HCT116 (cell line): ENCODE measurements around the gene GDF10. TPM values are rescaled to one million over a fixed set of nuclear protein-coding genes. Genes with fewer than 3 reads are reported as not detected.

Source experiments
- ATAC-seq: fragments of 200-7000 bp; cut with Tn5 transposase; 2 replicates; pipeline ENCODE4 v1.9.1; 2020; ENCODE audit warnings: mild to moderate bottlenecking, moderate library complexity
- BruUV-seq: library from RNA; stranded (reverse); fragments of 400-500 nt; replicated peaks from 2 replicates; lab custom pipeline; 2021; lab: Mats Ljungman, UMichigan
- CTCF ChIA-PET: fragments of 300-600 bp; sonication (Branson Sonifier 250); formaldehyde crosslinking; loops from one replicate; lab custom pipeline; 2021; ENCODE audit warnings: antibody characterized with exemption; lab: Charles Lee
- POLR2A ChIA-PET: fragments of 300-600, 350-600 bp; sonication (Branson Sonifier 250); formaldehyde crosslinking; loops from one replicate; lab custom pipeline; 2021; ENCODE audit warnings: antibody characterized with exemption; lab: Charles Lee
- RAD21 ChIA-PET, 2 experiments: fragments of 300-600 bp; sonication (Branson Sonifier 250); formaldehyde crosslinking; loops; one replicate each; lab custom pipeline; 2023; ENCODE audit warnings: low total read pairs in 2 of 2; ENCODE audit not compliant: uncharacterized antibody in 2 of 2, unreplicated experiment in 2 of 2, low non-redundant PET in 1 of 2; lab: Charles Lee
- DNase-seq: peaks from one replicate; pipeline ENCODE4 v3.0.0-alpha.2; 2010; ENCODE audit warnings: low read depth, low spot score
- H2AFZ ChIP-seq: fragments of 200-600 bp; shearing (Covaris generic), sonication (generic); 2 replicates; pipeline ENCODE4 v1.6.1; 2017; ENCODE audit warnings: low read depth, mixed run types, mixed read lengths, antibody characterized with exemption, low read length; ENCODE audit not compliant: poor library complexity, severe bottlenecking
- H3K27ac ChIP-seq: 2 replicates; pipeline ENCODE4 v1.5.1; 2012; ENCODE audit warnings: low read depth, low read length
- H3K27me3 ChIP-seq: fragments of 200-600 bp; sonication (generic); 2 replicates; pipeline ENCODE4 v1.6.1; 2016; ENCODE audit warnings: mixed run types, low read length, mixed read lengths; ENCODE audit not compliant: insufficient read depth
- H3K36me3 ChIP-seq, 2 experiments: fragments of 200-500 bp in 1 of 2; fragments of 200-600 bp in 1 of 2; sonication (Bioruptor generic) in 1 of 2; sonication (generic) in 1 of 2; 2 replicates each; pipeline versions ENCODE4 v1.5.1 to v1.6.1; 2014 to 2016; ENCODE audit warnings: low read length in 2 of 2, inconsistent platforms in 1 of 2, mixed read lengths in 1 of 2, mixed run types in 1 of 2; ENCODE audit not compliant: insufficient read depth in 2 of 2, control insufficient read depth in 1 of 2
- H3K4me1 ChIP-seq, 2 experiments: fragments of 200-600 bp in 1 of 2; sonication (generic) in 1 of 2; 2 replicates each; pipeline versions ENCODE4 v1.5.1 to v1.6.1; 2012 to 2017; ENCODE audit warnings: low read length in 2 of 2, inconsistent platforms in 1 of 2, mild to moderate bottlenecking in 1 of 2, mixed read lengths in 1 of 2, mixed run types in 1 of 2, moderate library complexity in 1 of 2; ENCODE audit not compliant: insufficient read depth in 2 of 2, control insufficient read depth in 1 of 2
- H3K4me2 ChIP-seq: fragments of 200-600 bp; sonication (generic); 2 replicates; pipeline ENCODE4 v1.6.1; 2017; ENCODE audit warnings: mixed run types, low read length, mixed read lengths
- H3K4me3 ChIP-seq, 2 experiments: fragments of 200-600 bp in 1 of 2; sonication (generic) in 1 of 2; replicated peaks in 1 of 2; 2 replicates each; pipeline ENCODE4 v1.5.1; 2011 to 2016; ENCODE audit warnings: low read length in 2 of 2, control low read depth in 1 of 2, low read depth in 1 of 2, mild to moderate bottlenecking in 1 of 2, mixed read lengths in 1 of 2, mixed run types in 1 of 2
- H3K79me2 ChIP-seq: fragments of 200-600 bp; sonication (generic); 2 replicates; pipeline ENCODE4 v1.6.1; 2017; ENCODE audit warnings: mild to moderate bottlenecking, mixed run types, low read length, moderate library complexity, mixed read lengths; ENCODE audit not compliant: insufficient read depth
- H3K9ac ChIP-seq: fragments of 200-600 bp; sonication (generic); 2 replicates; pipeline ENCODE4 v1.6.1; 2016; ENCODE audit warnings: low read length, mixed read lengths
- H3K9me2 ChIP-seq: fragments of 200-600 bp; sonication (generic), shearing (Covaris generic); 2 replicates; pipeline ENCODE4 v1.6.1; 2017; ENCODE audit warnings: mixed run types, mild to moderate bottlenecking, moderate library complexity; ENCODE audit not compliant: insufficient read depth
- H3K9me3 ChIP-seq, 2 experiments: fragments of 200-500 bp in 1 of 2; fragments of 200-600 bp in 1 of 2; sonication (Bioruptor generic) in 1 of 2; sonication (generic) in 1 of 2; 2 replicates each; pipeline ENCODE4 v1.6.1; 2014 to 2017; ENCODE audit warnings: low read length in 2 of 2, mixed read lengths in 2 of 2, inconsistent platforms in 1 of 2, low read depth in 1 of 2, mild to moderate bottlenecking in 1 of 2, mixed run types in 1 of 2, moderate library complexity in 1 of 2; ENCODE audit not compliant: control insufficient read depth in 1 of 2, insufficient read depth in 1 of 2
- H4K20me1 ChIP-seq: fragments of 200-600 bp; sonication (generic), shearing (Covaris generic); 2 replicates; pipeline ENCODE4 v1.6.1; 2017; ENCODE audit warnings: mixed run types, mild to moderate bottlenecking, moderate library complexity; ENCODE audit not compliant: insufficient read depth
- CEBPB ChIP-seq: IDR thresholded peaks from 2 replicates; pipeline ENCODE4 v1.6.1; 2012; ENCODE audit warnings: low read depth
- EGR1 ChIP-seq: IDR thresholded peaks from 2 replicates; pipeline ENCODE4 v1.6.1; 2012; ENCODE audit warnings: low read depth
- ELF1 ChIP-seq: IDR thresholded peaks from 2 replicates; pipeline ENCODE4 v1.6.1; 2012; ENCODE audit warnings: low read depth, borderline replicate concordance
- EZH2 ChIP-seq: fragments of 200-600 bp; sonication (generic); IDR thresholded peaks from 2 replicates; pipeline ENCODE4 v1.6.1; 2017; ENCODE audit warnings: antibody characterized with exemption, mixed run types
- FOSL1 ChIP-seq: IDR thresholded peaks from 2 replicates; pipeline ENCODE4 v1.6.1; 2012; ENCODE audit warnings: low read depth
- POLR2A ChIP-seq: IDR thresholded peaks from 2 replicates; pipeline ENCODE4 v1.7.0; 2011; ENCODE audit warnings: borderline replicate concordance; ENCODE audit not compliant: insufficient read depth, insufficient read length; ENCODE audit errors: extremely low read depth
- RAD21 ChIP-seq: IDR thresholded peaks from 2 replicates; pipeline ENCODE4 v1.6.1; 2012; ENCODE audit warnings: low read depth, mild to moderate bottlenecking
- REST ChIP-seq: IDR thresholded peaks from 2 replicates; pipeline ENCODE4 v1.6.1; 2012; ENCODE audit warnings: low read depth
- SIN3A ChIP-seq: IDR thresholded peaks from 2 replicates; pipeline ENCODE4 v1.6.1; 2012; ENCODE audit warnings: low read depth
- SP1 ChIP-seq: IDR thresholded peaks from 2 replicates; pipeline ENCODE4 v1.6.1; 2012; ENCODE audit warnings: low read depth
- SRF ChIP-seq: IDR thresholded peaks from 2 replicates; pipeline ENCODE4 v1.6.1; 2012; ENCODE audit warnings: low read depth
- intact Hi-C: fragments of 100-400 bp; cut with micrococcal nuclease; formaldehyde crosslinking; loops from 2 replicates; pipeline ENCODE4 v1.10.0; 2022
- total RNA-seq: library from RNA; stranded (reverse); gene quantifications from one replicate; pipeline ENCODE4 v1.2.1, GENCODE V29; 2021; ENCODE audit not compliant: unreplicated experiment
- TF ChIP-seq, protein P1 (sequence below), 3 experiments: fragments of 200-600 bp in 1 of 3; sonication (generic) in 1 of 3; IDR thresholded peaks in 2 of 3; conservative IDR thresholded peaks in 1 of 3; 2 replicates each; pipeline ENCODE4 v1.5.1; 2012 to 2017; ENCODE audit warnings: low read depth in 2 of 3, low read length in 2 of 3, antibody characterized with exemption in 1 of 3, borderline replicate concordance in 1 of 3, control low read depth in 1 of 3, mild to moderate bottlenecking in 1 of 3, mixed read lengths in 1 of 3, mixed run types in 1 of 3, moderate library complexity in 1 of 3; ENCODE audit not compliant: insufficient read depth in 1 of 3
- TF ChIP-seq, protein P2 (sequence below): IDR thresholded peaks from 2 replicates; pipeline ENCODE4 v1.6.1; 2012
- TF ChIP-seq, protein P3 (sequence below): IDR thresholded peaks from 2 replicates; pipeline ENCODE4 v1.6.1; 2011; ENCODE audit warnings: mild to moderate bottlenecking, low read length, moderate library complexity; ENCODE audit not compliant: insufficient replicate concordance; ENCODE audit errors: extremely low read depth
- TF ChIP-seq, protein P4 (sequence below): IDR thresholded peaks from 2 replicates; pipeline ENCODE4 v1.6.1; 2012

GDF10 gene
- total RNA-seq, 1 experiment from 2014 or later, result not detected

GRCh38 chr10:47320812-47321211 lies 20.8 kb downstream of the GDF10 start:
- CTCF ChIA-PET, result interaction anchor here (0.9 kb wide), 1 partner anchor 20 kb away, joined by 3 read pairs; no protein-coding TSS in a partner anchor
- Histone ChIP-seq H3K9me3 (no peaks in the 10 kb centered on the region), H3K4me1 (0 out of 4 replicates have a peak, but pooled peaks cover 0 to 5% of the 10 kb centered on the region in 2 experiments), H3K79me2 (no peaks in the 10 kb centered on the region), H3K9me2 (no peaks in the 10 kb centered on the region), H2AFZ (no peak overlapping the region), H3K27me3 (no peaks in the 10 kb centered on the region), H3K36me3 (no peaks in the 10 kb centered on the region), H3K27ac (no peak overlapping the region), H3K4me3 (no peak overlapping the region)
- BruUV-seq, result no TSS peak
- ATAC-seq, result no peak
- intact Hi-C loops, result no loop called here
- RAD21 ChIA-PET, result no interaction called here
- POLR2A ChIA-PET, result no interaction called here
- no peak for DNase-seq
- TF ChIP-seq SIN3A, result no peak
- TF ChIP-seq RAD21, result no peak
- no peak for TF ChIP-seq SP1
- TF ChIP-seq EZH2, result no peak
- TF ChIP-seq, protein P1, sequence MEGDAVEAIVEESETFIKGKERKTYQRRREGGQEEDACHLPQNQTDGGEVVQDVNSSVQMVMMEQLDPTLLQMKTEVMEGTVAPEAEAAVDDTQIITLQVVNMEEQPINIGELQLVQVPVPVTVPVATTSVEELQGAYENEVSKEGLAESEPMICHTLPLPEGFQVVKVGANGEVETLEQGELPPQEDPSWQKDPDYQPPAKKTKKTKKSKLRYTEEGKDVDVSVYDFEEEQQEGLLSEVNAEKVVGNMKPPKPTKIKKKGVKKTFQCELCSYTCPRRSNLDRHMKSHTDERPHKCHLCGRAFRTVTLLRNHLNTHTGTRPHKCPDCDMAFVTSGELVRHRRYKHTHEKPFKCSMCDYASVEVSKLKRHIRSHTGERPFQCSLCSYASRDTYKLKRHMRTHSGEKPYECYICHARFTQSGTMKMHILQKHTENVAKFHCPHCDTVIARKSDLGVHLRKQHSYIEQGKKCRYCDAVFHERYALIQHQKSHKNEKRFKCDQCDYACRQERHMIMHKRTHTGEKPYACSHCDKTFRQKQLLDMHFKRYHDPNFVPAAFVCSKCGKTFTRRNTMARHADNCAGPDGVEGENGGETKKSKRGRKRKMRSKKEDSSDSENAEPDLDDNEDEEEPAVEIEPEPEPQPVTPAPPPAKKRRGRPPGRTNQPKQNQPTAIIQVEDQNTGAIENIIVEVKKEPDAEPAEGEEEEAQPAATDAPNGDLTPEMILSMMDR (IDR thresholded peaks at IDR 0.05 in 2 of 3, conservative IDR thresholded peaks at IDR 0.05 in 1 of 3; ENCODE audit: borderline replicate concordance in 1 of 3, insufficient read depth in 1 of 3, low read depth in 2 of 3, low read length in 2 of 3), result no peak
- TF ChIP-seq REST, result no peak
- TF ChIP-seq, protein P2, sequence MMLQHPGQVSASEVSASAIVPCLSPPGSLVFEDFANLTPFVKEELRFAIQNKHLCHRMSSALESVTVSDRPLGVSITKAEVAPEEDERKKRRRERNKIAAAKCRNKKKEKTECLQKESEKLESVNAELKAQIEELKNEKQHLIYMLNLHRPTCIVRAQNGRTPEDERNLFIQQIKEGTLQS, result no peak
- no peak for TF ChIP-seq SRF
- no peak for TF ChIP-seq POLR2A
- no peak for TF ChIP-seq CEBPB
- TF ChIP-seq, protein P3, sequence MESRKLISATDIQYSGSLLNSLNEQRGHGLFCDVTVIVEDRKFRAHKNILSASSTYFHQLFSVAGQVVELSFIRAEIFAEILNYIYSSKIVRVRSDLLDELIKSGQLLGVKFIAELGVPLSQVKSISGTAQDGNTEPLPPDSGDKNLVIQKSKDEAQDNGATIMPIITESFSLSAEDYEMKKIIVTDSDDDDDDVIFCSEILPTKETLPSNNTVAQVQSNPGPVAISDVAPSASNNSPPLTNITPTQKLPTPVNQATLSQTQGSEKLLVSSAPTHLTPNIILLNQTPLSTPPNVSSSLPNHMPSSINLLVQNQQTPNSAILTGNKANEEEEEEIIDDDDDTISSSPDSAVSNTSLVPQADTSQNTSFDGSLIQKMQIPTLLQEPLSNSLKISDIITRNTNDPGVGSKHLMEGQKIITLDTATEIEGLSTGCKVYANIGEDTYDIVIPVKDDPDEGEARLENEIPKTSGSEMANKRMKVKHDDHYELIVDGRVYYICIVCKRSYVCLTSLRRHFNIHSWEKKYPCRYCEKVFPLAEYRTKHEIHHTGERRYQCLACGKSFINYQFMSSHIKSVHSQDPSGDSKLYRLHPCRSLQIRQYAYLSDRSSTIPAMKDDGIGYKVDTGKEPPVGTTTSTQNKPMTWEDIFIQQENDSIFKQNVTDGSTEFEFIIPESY, result no peak
- no peak for TF ChIP-seq EGR1
- TF ChIP-seq FOSL1, result no peak
- no peak for TF ChIP-seq ELF1
- TF ChIP-seq, protein P4, sequence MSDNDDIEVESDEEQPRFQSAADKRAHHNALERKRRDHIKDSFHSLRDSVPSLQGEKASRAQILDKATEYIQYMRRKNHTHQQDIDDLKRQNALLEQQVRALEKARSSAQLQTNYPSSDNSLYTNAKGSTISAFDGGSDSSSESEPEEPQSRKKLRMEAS, result no peak
- TF ChIP-seq, all 23 proteins: peak for 0
- H3K9ac ChIP-seq, result no peak overlapping the region
- no peak overlapping the region for H3K4me2 ChIP-seq
- H4K20me1 ChIP-seq, result no peaks in the 10 kb centered on the region
